ENCODE measurements around the gene SLC25A19. TPM values are rescaled to one million over a fixed set of nuclear protein-coding genes. Genes with fewer than 3 reads are reported as not detected.

The SLC25A19 gene
- total RNA-seq, 1 donor from 2014 or later: 48.4 TPM

GRCh38 chr17:75244133-75244866, 44.9 kb downstream of the SLC25A19 start:
- intact Hi-C loops (cut with micrococcal nuclease): no loop called here

GRCh38 chr17:75242461-75243042, 46.7 kb downstream of the SLC25A19 start:
- intact Hi-C loops (cut with micrococcal nuclease): no loop called here

DNA sequence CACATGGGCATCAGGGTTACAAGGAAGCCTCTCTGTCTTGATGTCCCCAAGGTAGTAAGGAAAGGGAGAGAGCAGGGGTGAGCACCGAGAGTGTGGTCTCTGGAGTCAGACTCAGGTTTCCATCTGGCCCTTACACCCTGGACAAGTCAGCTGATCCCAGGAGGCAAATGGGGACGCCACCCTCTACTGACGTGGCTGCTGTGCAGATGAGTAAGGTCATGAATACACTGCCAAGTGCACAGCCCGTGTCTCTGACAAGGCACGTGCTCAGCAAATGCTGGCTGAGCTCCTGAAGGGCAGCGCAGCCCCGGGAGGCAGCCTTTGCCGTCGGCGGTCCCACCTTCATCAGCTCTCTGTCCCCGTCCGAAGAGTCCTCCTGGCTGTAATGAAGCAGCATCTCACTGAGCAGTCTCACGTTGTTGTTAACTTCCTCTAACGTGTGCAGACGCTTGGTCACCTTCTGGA, 47.2 kb downstream of the SLC25A19 start:
- intact Hi-C loops (cut with micrococcal nuclease): no loop called here

DNA sequence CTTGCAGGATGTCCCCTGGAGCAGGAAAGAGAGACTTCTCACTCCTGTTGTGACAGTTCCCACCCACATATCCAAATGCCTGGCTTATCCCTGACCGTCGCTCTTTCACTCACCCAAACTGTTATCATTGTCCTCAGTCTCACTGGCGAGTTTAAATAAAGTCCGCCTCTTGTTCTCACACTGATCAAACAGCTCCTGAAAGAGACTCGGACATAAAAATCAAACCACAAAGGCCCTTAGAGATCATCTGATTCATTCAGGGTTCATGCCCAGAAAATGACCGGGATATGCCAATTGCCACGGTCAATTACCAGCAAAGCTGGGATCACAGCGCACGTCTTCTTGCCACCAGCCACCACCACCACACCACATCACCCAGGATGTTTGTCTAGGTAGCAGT, 47.7 kb downstream of the SLC25A19 start:
- intact Hi-C loops (cut with micrococcal nuclease): no loop called here

DNA sequence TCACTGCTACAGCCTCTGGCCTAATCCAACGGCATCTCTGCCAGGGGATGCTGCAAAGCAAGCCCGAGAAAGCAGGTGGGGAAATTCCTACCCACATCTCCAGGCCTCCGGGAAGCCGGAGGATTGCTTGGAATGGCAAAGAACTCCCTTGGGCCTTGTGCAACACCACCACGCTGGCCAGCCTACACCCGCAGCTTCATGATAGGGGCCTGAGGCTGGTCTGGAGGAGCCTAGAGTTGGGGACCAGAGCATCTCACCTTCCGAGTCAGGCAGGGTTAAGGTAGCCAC, 48.1 kb downstream of the SLC25A19 start:
- intact Hi-C loops (cut with micrococcal nuclease): no loop called here

DNA sequence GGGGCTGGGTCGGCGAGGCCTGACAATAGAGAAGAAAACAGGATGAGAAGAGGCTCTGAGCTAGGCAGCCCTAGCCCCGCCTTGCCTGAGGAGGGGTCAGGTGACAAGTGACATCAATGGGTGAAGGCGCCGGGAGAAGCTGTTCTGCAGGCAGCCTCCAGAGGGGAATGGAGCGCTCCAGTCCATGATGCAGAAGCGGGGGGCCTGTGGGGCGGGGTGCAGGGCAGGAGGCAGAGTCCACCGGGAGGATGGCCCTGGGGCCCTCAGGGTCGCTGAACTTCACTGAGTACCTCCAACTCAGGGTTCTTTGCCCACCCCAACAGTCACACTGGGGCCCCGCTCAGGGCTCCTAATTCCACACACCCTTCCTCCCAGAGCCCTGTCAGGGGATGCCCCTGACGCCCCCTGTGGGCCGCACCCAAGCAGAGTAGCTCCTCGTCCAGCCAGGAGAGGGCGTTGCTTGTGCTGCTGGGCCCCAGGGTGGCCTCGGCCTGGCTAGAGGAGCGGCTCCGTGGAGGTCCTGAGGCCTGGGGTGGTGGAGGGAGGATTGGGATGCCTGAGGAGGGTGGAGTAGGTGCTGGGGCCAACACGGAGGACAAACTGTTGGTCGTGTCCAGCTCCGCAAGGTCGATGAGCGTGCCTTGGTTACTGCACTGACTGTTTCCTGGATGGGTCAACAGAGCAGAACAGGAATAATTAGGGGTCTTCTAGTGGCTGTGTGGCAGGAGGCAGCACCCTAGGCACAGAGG, 48.7 kb downstream of the SLC25A19 start:
- intact Hi-C loops (cut with micrococcal nuclease): no loop called here

- intact Hi-C loops (cut with micrococcal nuclease): no loop called here
These were observed 49.3 kb downstream of the SLC25A19 start for GRCh38 chr17:75239778-75240393.

GRCh38 chr17:75239214-75239613, 50.0 kb downstream of the SLC25A19 start:
- intact Hi-C loops (cut with micrococcal nuclease): no loop called here

DNA sequence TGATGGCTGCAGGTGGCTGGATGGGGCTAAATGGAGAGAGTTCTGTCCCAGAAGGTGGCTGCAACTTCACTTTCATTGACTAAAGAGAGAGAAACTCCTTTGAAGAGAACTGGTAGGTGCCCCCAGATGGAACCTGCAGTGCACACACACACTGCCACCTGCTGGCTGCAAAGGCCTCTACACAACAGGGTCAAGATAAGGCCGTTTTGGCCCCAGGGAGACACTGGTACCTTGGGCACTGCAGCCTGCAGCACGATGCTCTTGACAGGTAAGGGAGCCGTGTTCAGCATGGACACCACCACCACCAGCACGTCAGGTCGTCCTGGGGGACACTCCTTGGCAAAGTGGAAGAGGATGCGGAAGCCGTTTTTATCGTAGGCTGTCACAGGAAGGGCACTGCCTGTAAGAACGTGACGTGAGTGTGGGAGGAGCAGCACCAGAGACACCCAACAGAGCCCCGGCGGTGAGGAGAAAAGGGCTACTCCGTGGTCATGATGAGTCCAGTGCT, 50.5 kb downstream of the SLC25A19 start:
- intact Hi-C loops (cut with micrococcal nuclease): loop anchor here (1.0 kb wide), 3 partner anchors 124 to 277 kb away; no protein-coding TSS in a partner anchor

DNA sequence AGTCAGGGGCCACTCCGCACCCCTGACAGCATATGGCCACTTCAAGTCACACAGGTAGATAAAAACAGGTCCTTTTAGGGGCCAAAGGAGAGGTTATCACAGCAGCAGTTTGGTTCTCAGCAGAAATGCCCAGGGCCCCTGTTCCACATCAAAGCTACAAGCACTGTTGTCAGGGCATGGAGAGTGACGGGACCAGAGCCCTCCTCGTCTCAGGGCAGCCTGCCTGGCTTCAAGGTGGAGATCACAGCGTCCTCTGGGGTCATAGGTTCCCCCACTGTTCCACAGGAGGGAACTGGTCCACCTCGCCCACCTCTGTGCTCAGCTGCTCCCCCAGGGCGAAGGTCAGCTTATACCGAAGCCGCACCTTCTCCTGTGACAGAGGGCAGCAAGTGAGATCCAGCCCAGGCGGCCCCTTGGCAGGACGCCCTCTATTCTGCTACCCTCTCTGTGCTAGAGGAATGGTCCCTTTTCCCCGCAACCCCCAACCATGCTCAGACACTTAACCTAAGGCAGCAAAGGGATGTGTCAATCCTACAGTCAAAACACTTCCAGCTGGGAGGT, 51.1 kb downstream of the SLC25A19 start:
- intact Hi-C loops (cut with micrococcal nuclease): loop anchor here (1.0 kb wide), 3 partner anchors 124 to 277 kb away; no protein-coding TSS in a partner anchor

- intact Hi-C loops (cut with micrococcal nuclease): loop anchor here (1.0 kb wide), 3 partner anchors 123 to 276 kb away; no protein-coding TSS in a partner anchor
These were observed 51.9 kb downstream of the SLC25A19 start for GRCh38 chr17:75237100-75238014.

- intact Hi-C loops (cut with micrococcal nuclease): no loop called here
These were observed 56.4 kb downstream of the SLC25A19 start for GRCh38 chr17:75232786-75233185.

DNA sequence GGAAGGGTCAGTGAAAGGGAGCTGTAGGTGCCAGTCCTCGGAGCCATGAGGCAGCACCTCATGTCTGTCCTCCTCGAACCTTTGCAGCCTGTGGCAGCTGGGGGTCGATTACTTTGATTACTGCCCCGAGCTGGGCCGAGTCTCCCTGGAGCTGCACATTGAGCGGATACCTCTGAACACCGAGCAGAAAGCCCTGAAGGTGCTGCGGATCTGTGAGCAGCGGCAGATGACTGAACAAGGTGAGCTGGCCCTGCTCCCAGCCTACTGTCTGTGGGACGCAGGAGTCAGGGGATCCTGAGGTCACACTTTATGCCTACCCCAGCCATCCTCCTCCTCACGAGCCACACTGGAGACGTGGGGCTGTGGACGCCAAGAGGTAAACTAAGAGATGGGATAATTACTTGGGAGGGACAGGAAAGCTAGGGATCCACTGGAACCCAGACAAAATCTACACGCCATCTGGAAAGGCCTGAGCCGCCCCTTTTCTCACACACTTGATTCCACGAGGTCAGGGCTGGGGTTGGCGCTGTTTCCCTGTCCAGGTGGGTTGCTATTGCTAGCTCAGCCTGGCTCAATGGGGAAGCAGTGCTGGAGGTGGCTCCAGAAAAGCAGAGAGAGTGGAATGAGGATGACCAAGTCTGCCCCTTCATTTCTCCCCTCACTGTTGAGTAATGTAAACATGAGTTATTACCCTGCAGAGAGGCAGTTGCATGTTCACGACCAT, 57.3 kb downstream of the SLC25A19 start:
- intact Hi-C loops (cut with micrococcal nuclease): no loop called here

DNA sequence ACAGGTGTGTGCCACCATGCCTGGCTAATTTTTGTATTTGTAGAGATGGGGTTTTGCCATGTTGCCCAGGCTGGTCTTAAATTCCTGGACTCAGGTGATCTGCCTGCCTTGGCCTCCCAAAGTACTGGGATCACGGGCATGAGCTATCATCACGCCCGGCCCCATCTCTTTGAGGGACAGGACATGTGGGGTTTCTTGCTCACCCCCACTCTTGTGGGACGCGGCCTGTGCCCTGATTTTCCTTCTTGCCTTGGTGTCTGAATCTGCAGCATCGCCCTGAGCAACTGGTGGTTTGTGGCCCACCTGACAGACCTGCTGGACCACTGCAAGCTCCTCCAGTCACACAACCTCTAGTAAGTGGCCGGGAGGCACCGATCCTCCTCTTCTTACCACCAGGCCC, 58.2 kb downstream of the SLC25A19 start:
- intact Hi-C loops (cut with micrococcal nuclease): no loop called here

DNA sequence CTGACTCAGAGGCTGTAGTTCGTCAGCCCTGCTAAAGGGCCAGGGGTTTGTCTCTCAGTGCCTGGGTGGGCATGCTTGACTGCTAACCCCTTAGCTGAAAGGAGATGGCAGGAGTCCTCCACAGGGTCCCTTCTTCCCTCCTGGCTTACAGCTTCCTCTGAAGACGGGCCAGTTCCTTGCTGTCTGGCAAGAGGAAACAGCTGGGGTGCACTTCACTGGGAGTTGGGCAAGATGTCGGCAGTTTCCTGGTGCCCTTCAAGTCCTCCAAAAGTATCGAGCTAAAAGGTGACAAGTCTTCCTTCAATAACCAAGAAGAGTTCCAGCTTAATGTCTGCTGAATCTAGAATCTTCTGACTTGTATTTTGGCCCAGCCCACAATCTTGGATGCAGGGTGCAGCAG, 60.4 kb downstream of the SLC25A19 start:
- intact Hi-C loops (cut with micrococcal nuclease): no loop called here

GRCh38 chr17:75228305-75228704, 60.9 kb downstream of the SLC25A19 start:
- intact Hi-C loops (cut with micrococcal nuclease): no loop called here

- intact Hi-C loops (cut with micrococcal nuclease): no loop called here
These were observed 61.5 kb downstream of the SLC25A19 start for GRCh38 chr17:75227729-75228128.

- intact Hi-C loops (cut with micrococcal nuclease): no loop called here
These were observed 64.2 kb downstream of the SLC25A19 start for GRCh38 chr17:75225016-75225415.
